GM21515 (cell line): ENCODE data around the gene ATXN2.
"Not testable (repeated sequence)": the region's sequence is repeated elsewhere in the genome, so short reads cannot be mapped to it uniquely, and the experiment has no call there.

Source experiments
- ATAC-seq: cut with Tn5 transposase; IDR thresholded peaks from one replicate; pipeline ENCODE4 v1.9.1; 2021; ENCODE audit not compliant: unreplicated experiment

The ATXN2 gene

GRCh38 chr12:111598637-111599452, at the start of gene ATXN2:
ATXN2 (minus strand) TSS chr12:111599315; CDS start chr12:111599034, 281 bp downstream.
- ATAC-seq, result peak; percentile 48

GRCh38 chr12:111645433-111645832, 46.3 kb upstream of the ATXN2 start:
- ATAC-seq, result no peak

GRCh38 chr12:111643427-111643826, 44.3 kb upstream of the ATXN2 start:
- ATAC-seq, result no peak

GRCh38 chr12:111642681-111643426, 43.7 kb upstream of the ATXN2 start:
- no peak for ATAC-seq

- no peak for ATAC-seq
Observed at GRCh38 chr12:111640506-111640905, 41.4 kb upstream of the ATXN2 start.

GRCh38 chr12:111638556-111638955, 39.4 kb upstream of the ATXN2 start:
- no peak for ATAC-seq

GRCh38 chr12:111636209-111636945, 37.3 kb upstream of the ATXN2 start:
- ATAC-seq, result no peak

- no peak for ATAC-seq
Observed at GRCh38 chr12:111635524-111635923, 36.4 kb upstream of the ATXN2 start.

GRCh38 chr12:111628505-111629260, 29.6 kb upstream of the ATXN2 start:
- no peak for ATAC-seq

- ATAC-seq, result no peak
Observed at GRCh38 chr12:111626230-111626629, 27.1 kb upstream of the ATXN2 start.

- ATAC-seq, result no peak
Observed at GRCh38 chr12:111624540-111624939, 25.4 kb upstream of the ATXN2 start.

GRCh38 chr12:111617841-111618240, 18.7 kb upstream of the ATXN2 start:
- ATAC-seq, result not testable (repeated sequence)

- ATAC-seq, result no peak
Observed at GRCh38 chr12:111616177-111616623, 17.1 kb upstream of the ATXN2 start.

GRCh38 chr12:111607239-111607638, 8.1 kb upstream of the ATXN2 start:
- no peak for ATAC-seq

GRCh38 chr12:111606767-111607230, 7.7 kb upstream of the ATXN2 start:
- ATAC-seq, result no peak

- ATAC-seq, result no peak
Observed at GRCh38 chr12:111605911-111606766, 7.0 kb upstream of the ATXN2 start.

- ATAC-seq, result not testable (repeated sequence)
Observed at GRCh38 chr12:111602857-111603256, 3.7 kb upstream of the ATXN2 start.

GRCh38 chr12:111602348-111602747, 3.2 kb upstream of the ATXN2 start:
- ATAC-seq, result no peak

GRCh38 chr12:111600986-111601385, 1.9 kb upstream of the ATXN2 start:
- not testable (repeated sequence) for ATAC-seq
